Measurements from ENCODE around the gene ZBED5. TPM values are rescaled to one million over a fixed set of nuclear protein-coding genes. Genes with fewer than 3 reads are reported as not detected.

ZBED5 gene
- total RNA-seq, 4 donors from 2014 or later = 24.6 to 82.7 (median 61.0) TPM

DNA sequence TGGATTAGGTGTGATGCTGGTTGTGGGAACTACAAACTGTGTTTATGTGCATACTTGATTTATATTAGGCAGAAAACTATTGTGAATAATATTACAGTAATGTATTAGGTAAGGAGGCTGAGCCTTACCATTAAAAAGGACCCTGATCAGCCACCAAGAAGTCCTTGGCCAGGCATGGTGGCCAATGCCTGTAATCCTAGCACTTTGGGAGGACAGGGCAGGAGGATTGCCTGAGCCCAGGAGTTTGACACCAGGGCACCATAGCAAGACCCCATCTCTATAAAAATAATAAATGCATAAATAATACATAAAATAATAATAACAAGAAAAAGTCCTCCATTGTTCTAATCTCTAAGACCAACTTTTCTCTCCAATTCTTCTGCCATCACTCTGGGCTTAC is 3.2 kb upstream of the ZBED5 start:
- intact Hi-C loops (cut with DNase I; ENCODE audit: low total_unique reads) = no loop called here
- no peak for DNase-seq
- no peaks in the 10 kb centered on the region for H3K9me3 ChIP-seq
- TF ChIP-seq, protein P1, sequence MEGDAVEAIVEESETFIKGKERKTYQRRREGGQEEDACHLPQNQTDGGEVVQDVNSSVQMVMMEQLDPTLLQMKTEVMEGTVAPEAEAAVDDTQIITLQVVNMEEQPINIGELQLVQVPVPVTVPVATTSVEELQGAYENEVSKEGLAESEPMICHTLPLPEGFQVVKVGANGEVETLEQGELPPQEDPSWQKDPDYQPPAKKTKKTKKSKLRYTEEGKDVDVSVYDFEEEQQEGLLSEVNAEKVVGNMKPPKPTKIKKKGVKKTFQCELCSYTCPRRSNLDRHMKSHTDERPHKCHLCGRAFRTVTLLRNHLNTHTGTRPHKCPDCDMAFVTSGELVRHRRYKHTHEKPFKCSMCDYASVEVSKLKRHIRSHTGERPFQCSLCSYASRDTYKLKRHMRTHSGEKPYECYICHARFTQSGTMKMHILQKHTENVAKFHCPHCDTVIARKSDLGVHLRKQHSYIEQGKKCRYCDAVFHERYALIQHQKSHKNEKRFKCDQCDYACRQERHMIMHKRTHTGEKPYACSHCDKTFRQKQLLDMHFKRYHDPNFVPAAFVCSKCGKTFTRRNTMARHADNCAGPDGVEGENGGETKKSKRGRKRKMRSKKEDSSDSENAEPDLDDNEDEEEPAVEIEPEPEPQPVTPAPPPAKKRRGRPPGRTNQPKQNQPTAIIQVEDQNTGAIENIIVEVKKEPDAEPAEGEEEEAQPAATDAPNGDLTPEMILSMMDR (IDR thresholded peaks at IDR 0.05) = no peak
- H3K36me3 ChIP-seq = no peaks in the 10 kb centered on the region
- H3K4me3 ChIP-seq = no peak overlapping the region
- H3K27me3 ChIP-seq = no peaks in the 10 kb centered on the region
- H3K27ac ChIP-seq = peak overlapping the region; percentile 99
- H3K4me1 ChIP-seq = peaks cover 0 to 2% of the 10 kb centered on the region in 2 donors

DNA sequence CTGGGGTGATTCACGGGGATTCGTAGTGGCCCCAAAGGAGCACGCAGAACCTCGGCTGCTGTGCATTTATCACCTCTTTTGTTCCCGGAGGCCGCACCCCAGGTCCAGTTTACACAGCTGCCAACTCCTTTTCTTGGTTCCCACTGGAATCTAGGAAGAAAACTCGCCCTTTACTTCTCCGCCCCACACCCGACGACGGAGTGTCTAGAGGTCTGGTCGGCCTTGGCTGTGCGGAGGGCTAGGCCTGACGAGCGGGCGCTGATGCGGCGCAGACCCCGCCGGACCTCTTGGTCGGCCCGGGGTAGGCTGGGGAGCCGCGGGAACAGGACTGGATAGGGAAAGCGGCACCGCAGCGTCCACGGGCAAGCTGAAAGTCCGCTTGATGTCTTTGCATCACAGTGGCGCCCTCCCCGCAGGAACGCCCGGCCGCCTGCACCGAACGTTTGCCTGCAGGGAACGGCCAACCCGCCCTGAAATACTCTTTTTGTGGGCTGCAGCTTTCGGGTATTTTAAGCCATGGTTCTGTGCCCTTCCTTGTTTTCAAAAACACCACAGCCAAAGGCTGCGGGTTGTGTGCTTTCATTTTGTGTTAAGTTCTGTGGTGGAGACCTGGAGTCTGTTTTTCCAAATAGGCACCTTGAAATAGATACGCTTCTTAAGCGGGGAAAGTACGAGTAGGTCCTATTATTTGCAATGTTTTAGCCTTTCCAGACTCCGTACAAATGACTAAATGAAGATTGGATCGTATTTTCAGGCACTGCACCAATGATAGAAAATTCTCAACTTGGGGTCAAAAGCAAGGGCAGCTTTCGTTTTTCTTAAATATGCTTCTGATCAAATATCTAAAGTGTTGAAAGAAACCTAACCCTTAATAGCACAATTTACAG is 829 bp upstream of the ZBED5 start:
- Histone ChIP-seq H3K4me1 (peaks cover 0 to 13% of the 10 kb centered on the region in 2 donors), H3K36me3 (no peaks in the 10 kb centered on the region), H3K27me3 (no peaks in the 10 kb centered on the region), H3K27ac (peak overlapping the region; percentile 99), H3K9me3 (no peaks in the 10 kb centered on the region), H3K4me3 (peak overlapping the region; percentile 94 to 96)
- intact Hi-C loops (cut with DNase I; ENCODE audit: low total_unique reads) = loop anchor here (5.0 kb wide), 1 partner anchor 51 kb away; the partner anchor contains the start of gene EIF4G2
- no peak for TF ChIP-seq POLR2A (IDR thresholded peaks at IDR 0.05)
- peak; percentile 63 to 66 for DNase-seq

DNA sequence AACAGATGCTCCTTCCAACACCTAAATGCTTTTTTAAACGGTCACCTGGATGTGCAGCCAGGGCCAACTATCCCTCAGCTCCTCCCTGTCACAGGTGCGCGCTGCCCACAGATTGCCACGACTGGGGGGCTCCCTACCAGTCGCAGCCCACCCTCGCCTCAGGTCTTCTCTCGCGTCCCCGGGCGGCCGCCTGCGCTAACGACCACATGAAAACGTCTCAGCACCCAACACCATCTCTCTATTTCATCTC is 469 bp downstream of the ZBED5 start:
- intact Hi-C loops (cut with DNase I; ENCODE audit: low total_unique reads) = loop anchor here (5.0 kb wide), 1 partner anchor 50 kb away; the partner anchor contains the start of gene EIF4G2
- peak in 1 of 2 donors; percentile 50 for DNase-seq
- H3K36me3 ChIP-seq = no peaks in the 10 kb centered on the region
- H3K27me3 ChIP-seq = no peaks in the 10 kb centered on the region
- no peaks in the 10 kb centered on the region for H3K9me3 ChIP-seq
- H3K4me1 ChIP-seq = peaks cover 0 to 15% of the 10 kb centered on the region in 2 donors
- H3K4me3 ChIP-seq = peak overlapping the region; percentile 94 to 96
- no peak for TF ChIP-seq POLR2A (IDR thresholded peaks at IDR 0.05)
- TF ChIP-seq, protein P1 (IDR thresholded peaks at IDR 0.05) = peak in 1 of 4 experiments; percentile 6
- peak overlapping the region; percentile 99 for H3K27ac ChIP-seq

DNA sequence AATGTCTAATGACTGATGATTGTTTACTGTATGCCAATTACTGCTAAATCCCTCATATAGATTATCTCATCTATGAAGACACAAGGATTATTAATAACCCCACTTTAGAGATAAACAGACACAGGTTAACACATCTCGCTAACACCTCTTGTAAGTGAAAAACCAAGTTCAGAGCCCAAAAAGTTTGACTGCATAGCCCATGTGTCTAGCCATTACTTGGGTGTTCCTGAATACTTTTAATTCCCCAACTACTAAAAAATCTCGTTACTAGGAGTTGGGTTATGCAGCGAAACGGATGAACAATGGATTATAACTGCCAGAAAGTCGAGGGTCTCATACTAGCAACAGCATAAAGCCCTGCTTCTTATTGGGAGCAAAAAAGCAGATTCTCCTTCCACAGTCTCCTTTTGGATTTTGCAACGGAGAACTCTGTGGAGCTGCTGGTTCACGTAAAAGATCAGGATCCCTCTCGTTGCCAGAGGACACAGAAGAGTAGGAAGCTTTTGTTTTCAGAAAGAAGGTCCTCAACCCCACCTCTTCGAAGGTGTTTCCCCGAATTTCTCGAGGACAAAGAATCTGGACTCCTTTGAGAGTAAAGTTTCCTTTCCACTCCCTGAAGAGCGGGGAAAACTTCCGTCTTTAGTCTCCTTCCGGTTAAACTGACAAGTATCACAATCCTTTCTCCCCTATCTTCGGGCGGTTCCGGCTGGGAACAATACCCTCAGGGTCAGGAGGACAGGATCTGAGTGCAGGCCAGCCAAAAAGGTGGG is 979 bp downstream of the ZBED5 start:
- TF ChIP-seq, protein P1 (IDR thresholded peaks at IDR 0.05) = no peak
- no peak for TF ChIP-seq POLR2A (IDR thresholded peaks at IDR 0.05)
- H3K4me3 ChIP-seq = peak overlapping the region; percentile 94 to 96
- no peaks in the 10 kb centered on the region for H3K27me3 ChIP-seq
- no peak for DNase-seq
- H3K36me3 ChIP-seq = no peaks in the 10 kb centered on the region
- peaks cover 0 to 15% of the 10 kb centered on the region in 2 donors for H3K4me1 ChIP-seq
- no peaks in the 10 kb centered on the region for H3K9me3 ChIP-seq
- peak overlapping the region; percentile 99 for H3K27ac ChIP-seq
- intact Hi-C loops (cut with DNase I; ENCODE audit: low total_unique reads) = loop anchor here (5.0 kb wide), 1 partner anchor 50 kb away; the partner anchor contains the start of gene EIF4G2

DNA sequence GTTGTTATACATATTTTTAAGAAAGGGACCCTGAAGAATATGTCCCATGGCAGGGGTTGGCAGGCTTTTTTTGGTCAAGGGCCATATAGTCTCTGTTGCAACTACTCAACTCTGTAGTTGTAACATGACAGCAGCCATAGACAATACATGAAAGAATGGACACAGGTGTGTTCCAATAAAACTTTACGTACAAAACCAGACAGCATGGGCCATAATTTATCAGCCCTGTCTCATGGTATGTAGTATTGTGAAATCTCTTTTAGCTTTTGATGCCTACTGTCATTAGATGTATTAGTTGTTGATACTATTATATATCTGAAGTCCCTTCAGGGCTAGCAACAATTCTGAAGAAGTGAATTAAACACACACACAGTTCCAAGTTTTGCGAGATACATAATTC is 2.6 kb downstream of the ZBED5 start:
- intact Hi-C loops (cut with DNase I; ENCODE audit: low total_unique reads) = loop anchor here (5.0 kb wide), 1 partner anchor 48 kb away; the partner anchor contains the start of gene EIF4G2

More for the DNA sequence above, 2.6 kb downstream of the ZBED5 start:
- H3K4me1 ChIP-seq = peaks cover 0 to 15% of the 10 kb centered on the region in 2 donors
- no peak overlapping the region for H3K27ac ChIP-seq
- TF ChIP-seq POLR2A (IDR thresholded peaks at IDR 0.05) = no peak
- TF ChIP-seq, protein P1 (IDR thresholded peaks at IDR 0.05) = no peak
- H3K27me3 ChIP-seq = no peaks in the 10 kb centered on the region
- H3K4me3 ChIP-seq = no peak overlapping the region
- H3K36me3 ChIP-seq = no peaks in the 10 kb centered on the region
- H3K9me3 ChIP-seq = no peaks in the 10 kb centered on the region
- no peak for DNase-seq
